Measurements from ENCODE around the gene FAM161B. TPM values are rescaled to one million over a fixed set of nuclear protein-coding genes. Genes with fewer than 3 reads are reported as not detected.
"Not testable (repeated sequence)": the region's sequence is repeated elsewhere in the genome, so short reads cannot be mapped to it uniquely, and the experiment has no call there.

Gene FAM161B
- total and polyA plus RNA-seq, 2 of the 8 experiments (the other 6 are each of a cell fraction or from before 2014, with no cell fraction given): 0.14 to 0.32 TPM

DNA sequence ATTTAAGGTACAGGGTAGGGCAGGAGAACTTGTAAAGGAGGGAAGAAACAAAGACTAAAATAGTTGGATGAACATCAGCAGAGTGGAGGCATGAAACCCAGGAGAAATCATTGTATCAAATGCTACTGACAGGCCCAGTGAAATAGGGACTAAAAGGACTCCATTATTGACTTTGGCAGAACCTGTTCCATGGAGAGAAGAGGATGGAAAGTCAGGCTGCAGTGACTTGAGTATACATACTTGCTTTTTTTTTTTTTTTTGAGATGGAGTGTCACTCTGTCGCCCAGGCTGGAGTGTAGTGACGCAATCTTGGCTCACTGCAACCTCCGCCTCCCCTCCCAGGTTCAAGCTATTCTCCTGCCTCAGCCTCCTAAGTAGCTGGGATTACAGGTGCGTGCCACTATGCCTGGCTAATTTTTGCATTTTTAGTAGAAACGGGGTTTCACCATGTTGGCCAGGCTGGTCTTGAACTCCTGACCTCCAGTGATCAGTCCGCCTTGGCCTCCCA, 55.7 kb downstream of the FAM161B start:
- H4K5ac ChIP-seq (ENCODE audit: insufficient read length, low read depth, low read length); H3K4ac ChIP-seq (replicated peaks; ENCODE audit: insufficient read length, low read depth, low read length); H3K9me3 ChIP-seq (ENCODE audit: insufficient read depth in 2 of 2, low read depth in 1 of 2, low read length in 1 of 2); H3K14ac ChIP-seq (ENCODE audit: insufficient read length); H4K91ac ChIP-seq (replicated peaks; ENCODE audit: insufficient read length, low read length); H3K27ac ChIP-seq (ENCODE audit: low read depth, low read length); POLR2A ChIA-PET (ENCODE audit: partially characterized antibody); H3K9ac ChIP-seq (replicated peaks in 1 of 4; ENCODE audit: extremely low read depth in 1 of 4, low read depth in 3 of 4, low read length in 3 of 4); H4K20me1 ChIP-seq (replicated peaks in 1 of 2; ENCODE audit: control insufficient read depth in 1 of 2, insufficient read depth in 2 of 2, low read length in 2 of 2); H2BK15ac ChIP-seq (ENCODE audit: low read length); H3K4me1 ChIP-seq (replicated peaks in 1 of 4; ENCODE audit: control insufficient read depth in 3 of 4, insufficient read depth in 4 of 4, low read length in 3 of 4); H2AK5ac ChIP-seq (ENCODE audit: low read depth, low read length); H2BK120ac ChIP-seq (replicated peaks; ENCODE audit: low read depth, low read length); H3K18ac ChIP-seq (ENCODE audit: extremely low read depth, low read length); H3K79me1 ChIP-seq (ENCODE audit: low read depth, low read length); DNase-seq (ENCODE audit: low read depth in 1 of 2, low spot score in 2 of 2); H3K4me2 ChIP-seq (ENCODE audit: insufficient read depth in 1 of 2, low read depth in 2 of 2, low read length in 2 of 2); H2BK12ac ChIP-seq (ENCODE audit: low read depth, low read length); H2BK5ac ChIP-seq (ENCODE audit: low read depth, low read length); H2AFZ ChIP-seq (ENCODE audit: low read length); H2BK20ac ChIP-seq (ENCODE audit: low read length); H3K27me3 ChIP-seq (replicated peaks in 1 of 4; ENCODE audit: control insufficient read depth in 3 of 4, extremely low read depth in 1 of 4, insufficient read depth in 3 of 4, low read length in 3 of 4); H3K23ac ChIP-seq (ENCODE audit: insufficient read length); H3K23me2 ChIP-seq (ENCODE audit: low read depth, low read length); H3K56ac ChIP-seq (replicated peaks; ENCODE audit: insufficient read length, low read depth, low read length); FAIRE-seq; H3K4me3 ChIP-seq (ENCODE audit: extremely low read depth in 1 of 4, insufficient read depth in 2 of 4, low read depth in 3 of 4, low read length in 4 of 4); H4K8ac ChIP-seq (ENCODE audit: extremely low read depth, insufficient read depth, low read length): not testable (repeated sequence)
- 82% methylated on average over 6 of the region's 6 CpGs; no CpG with 5 or more reads in 1 of the 2 experiments for WGBS, 2 experiments (ENCODE audit: extremely low coverage in 1 of 2, insufficient coverage in 1 of 2, insufficient read length in 1 of 2, insufficient replicate concordance in 2 of 2, low coverage in 1 of 2, low lambda C conversion rate in 2 of 2, missing lambda C conversion rate in 1 of 2)
- CTCF ChIA-PET (ENCODE audit: partially characterized antibody): interaction anchor here (0.9 kb wide), 1 partner anchor 11 kb away, joined by 3 read pairs; no protein-coding TSS in a partner anchor
- peaks cover 0 to 21% of the 10 kb centered on the region in 2 experiments; a peak in 2 of 4 replicates for H3K79me2 ChIP-seq (ENCODE audit: control insufficient read depth in 1 of 2, insufficient read depth in 2 of 2, low read length in 2 of 2)
- H3K36me3 ChIP-seq (ENCODE audit: control insufficient read depth in 2 of 4, insufficient read depth in 4 of 4, low read length in 3 of 4): peaks cover 2 to 44% (median 31%) of the 10 kb centered on the region in 4 experiments; a peak in 7 of 8 replicates
